Measurements from ENCODE around the gene WASHC4.
"Not testable (repeated sequence)": the region's sequence is repeated elsewhere in the genome, so short reads cannot be mapped to it uniquely, and the experiment has no call there.

WASHC4 gene

GRCh38 chr12:105166736-105167135 is 59.2 kb downstream of the WASHC4 start:
- no peak for DNase-seq

GRCh38 chr12:105167346-105167745 is 59.8 kb downstream of the WASHC4 start:
- DNase-seq = no peak

GRCh38 chr12:105168006-105168405 is 60.5 kb downstream of the WASHC4 start:
- no peak for DNase-seq

GRCh38 chr12:105170139-105170538 is 62.6 kb downstream of the WASHC4 start:
- DNase-seq = no peak

- DNase-seq = no peak
Measured at GRCh38 chr12:105171691-105172436, 64.3 kb downstream of the WASHC4 start.

- no peak for DNase-seq
Measured at GRCh38 chr12:105175397-105175990, 68.0 kb downstream of the WASHC4 start.

- no peak for DNase-seq
Measured at GRCh38 chr12:105177208-105177607, 69.7 kb downstream of the WASHC4 start.

GRCh38 chr12:105179114-105179513 is 71.6 kb downstream of the WASHC4 start:
- DNase-seq = not testable (repeated sequence)

- not testable (repeated sequence) for DNase-seq
Measured at GRCh38 chr12:105183406-105183805, 75.9 kb downstream of the WASHC4 start.

GRCh38 chr12:105183976-105184375 is 76.4 kb downstream of the WASHC4 start:
- DNase-seq = not testable (repeated sequence)

GRCh38 chr12:105189293-105189692 is 81.8 kb downstream of the WASHC4 start:
- no peak for DNase-seq

- no peak for DNase-seq
Measured at GRCh38 chr12:105190530-105190929, 83.0 kb downstream of the WASHC4 start.

- DNase-seq = no peak
Measured at GRCh38 chr12:105192624-105193225, 85.2 kb downstream of the WASHC4 start.

GRCh38 chr12:105194947-105195346 is 87.4 kb downstream of the WASHC4 start:
- no peak for DNase-seq

GRCh38 chr12:105196090-105196489 is 88.6 kb downstream of the WASHC4 start:
- no peak for DNase-seq

GRCh38 chr12:105198961-105199360 is 91.4 kb downstream of the WASHC4 start:
- DNase-seq = no peak

GRCh38 chr12:105200385-105200784 is 92.9 kb downstream of the WASHC4 start:
- DNase-seq = no peak

- no peak for DNase-seq
Measured at GRCh38 chr12:105201299-105201698, 93.8 kb downstream of the WASHC4 start.

GRCh38 chr12:105202202-105202601 is 94.7 kb downstream of the WASHC4 start:
- no peak for DNase-seq

- no peak for DNase-seq
Measured at GRCh38 chr12:105204127-105204526, 96.6 kb downstream of the WASHC4 start.

GRCh38 chr12:105204916-105205315 is 97.4 kb downstream of the WASHC4 start:
- DNase-seq = no peak

- DNase-seq = no peak
Measured at GRCh38 chr12:105205322-105206048, 98.0 kb downstream of the WASHC4 start.

GRCh38 chr12:105206686-105207374 is 99.3 kb downstream of the WASHC4 start:
- no peak for DNase-seq

All from NCI-H1417 treated with DMSO at 0.1 percent for 48 hours (cell line).